ENCODE data around the gene LYPD8. TPM values are rescaled to one million over a fixed set of nuclear protein-coding genes. Genes with fewer than 3 reads are reported as not detected.

The LYPD8 gene
- total and polyA plus RNA-seq, 9 of the 15 experiments (the other 6 are each of a cell fraction or from before 2014, with no cell fraction given), result 0.50 to 2.1 (median 1.3) TPM

DNA sequence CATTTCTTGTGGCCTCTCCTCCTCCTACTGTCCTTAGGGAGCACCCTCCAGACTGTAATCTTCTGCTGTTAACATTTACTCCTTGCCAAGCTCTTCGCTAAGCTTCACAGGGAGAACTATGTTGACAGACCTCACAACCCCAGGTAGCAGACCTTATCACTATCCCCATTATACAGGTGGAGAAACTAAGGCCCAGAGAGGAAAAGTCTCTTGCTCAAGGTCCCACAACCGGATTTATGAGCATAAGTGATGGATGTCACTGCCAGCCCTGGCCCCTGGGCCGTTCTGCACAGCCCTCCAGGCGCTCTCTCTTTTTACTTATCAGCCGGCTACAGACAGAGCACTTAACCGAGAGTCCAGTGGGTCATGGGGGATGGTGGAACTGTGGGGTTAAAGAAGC lies 18.1 kb downstream of the LYPD8 start:
- Histone ChIP-seq H3K36me3 (ENCODE audit: control insufficient read depth, insufficient read depth, low read length) (no peaks in the 10 kb centered on the region), H3K9ac (ENCODE audit: insufficient read depth in 1 of 2, low read depth in 2 of 2, low read length in 2 of 2) (no peak overlapping the region), H3K9me3 (replicated peaks; ENCODE audit: control insufficient read depth, insufficient read depth, low read depth, low read length) (no peaks in the 10 kb centered on the region), H3K27me3 (ENCODE audit: control insufficient read depth in 2 of 2, insufficient read depth in 2 of 2, low read length in 2 of 2) (peaks cover 2 to 35% of the 10 kb centered on the region in 2 experiments; a peak in 3 of 5 replicates), H3K79me2 (ENCODE audit: control insufficient read depth, insufficient read depth, low read length) (no peaks in the 10 kb centered on the region), H3K27ac (ENCODE audit: extremely low read depth, low read depth, low read length) (no peak overlapping the region), H4K20me1 (replicated peaks; ENCODE audit: control insufficient read depth, insufficient read depth, low read length) (no peaks in the 10 kb centered on the region), H3K4me2 (ENCODE audit: insufficient read depth, low read length) (no peak overlapping the region), H3K9me1 (ENCODE audit: control insufficient read depth, insufficient read depth, low read length) (no peaks in the 10 kb centered on the region), H3K4me1 (replicated peaks in 1 of 2; ENCODE audit: control insufficient read depth in 2 of 2, insufficient read depth in 2 of 2, low read length in 2 of 2) (peaks cover 0 to 5% of the 10 kb centered on the region in 2 experiments; a peak in 2 of 5 replicates), H3K4me3 (no peak overlapping the region), H2AFZ (ENCODE audit: low read depth, low read length) (no peak overlapping the region)
- in situ Hi-C loops (cut with MboI), result no loop called here
- WGBS (ENCODE audit: insufficient coverage, low coverage, missing lambda C conversion rate), result 2% methylated on average over 6 of the region's 6 CpGs
- TF ChIP-seq NFATC3 (IDR thresholded peaks at IDR 0.05) (no peak), HNRNPUL1 (IDR thresholded peaks at IDR 0.05; ENCODE audit: low read length) (no peak), SIN3A (IDR thresholded peaks at IDR 0.05; ENCODE audit: borderline replicate concordance in 2 of 2, control insufficient read depth in 1 of 2, low read depth in 2 of 2, low read length in 2 of 2) (no peak), RFX5 (IDR thresholded peaks at IDR 0.05; ENCODE audit: low read depth, low read length) (no peak), CUX1 (CRISPR knock-in tag; IDR thresholded peaks at IDR 0.05) (no peak), RBM25 (IDR thresholded peaks at IDR 0.05; ENCODE audit: low read depth, low read length, severe bottlenecking) (peak; percentile 53), BCOR (IDR thresholded peaks at IDR 0.05) (0 out of 2 replicates have a peak, but pooled peaks have one; percentile 21), CTBP1 (IDR thresholded peaks at IDR 0.05; ENCODE audit: borderline replicate concordance) (no peak), ADNP (tag; IDR thresholded peaks at IDR 0.05) (peak; percentile 67; the same call in 1 of the 2 replicates), NFIC (IDR thresholded peaks at IDR 0.05) (no peak), ZNF707 (CRISPR knock-in tag; conservative IDR thresholded peaks at IDR 0.05) (no peak), JUN (IDR thresholded peaks at IDR 0.05; ENCODE audit: borderline replicate concordance, low read depth, low read length) (no peak), JUN (CRISPR knock-in tag; IDR thresholded peaks at IDR 0.05; ENCODE audit: borderline replicate concordance) (no peak), NCOR1 (IDR thresholded peaks at IDR 0.05) (no peak), ZNF311 (CRISPR knock-in tag; IDR thresholded peaks at IDR 0.05) (no peak), HEY1 (CRISPR knock-in tag; IDR thresholded peaks at IDR 0.05; ENCODE audit: borderline replicate concordance) (no peak), PYGO2 (tag; IDR thresholded peaks at IDR 0.05) (no peak)
- TF ChIP-seq, protein P1, sequence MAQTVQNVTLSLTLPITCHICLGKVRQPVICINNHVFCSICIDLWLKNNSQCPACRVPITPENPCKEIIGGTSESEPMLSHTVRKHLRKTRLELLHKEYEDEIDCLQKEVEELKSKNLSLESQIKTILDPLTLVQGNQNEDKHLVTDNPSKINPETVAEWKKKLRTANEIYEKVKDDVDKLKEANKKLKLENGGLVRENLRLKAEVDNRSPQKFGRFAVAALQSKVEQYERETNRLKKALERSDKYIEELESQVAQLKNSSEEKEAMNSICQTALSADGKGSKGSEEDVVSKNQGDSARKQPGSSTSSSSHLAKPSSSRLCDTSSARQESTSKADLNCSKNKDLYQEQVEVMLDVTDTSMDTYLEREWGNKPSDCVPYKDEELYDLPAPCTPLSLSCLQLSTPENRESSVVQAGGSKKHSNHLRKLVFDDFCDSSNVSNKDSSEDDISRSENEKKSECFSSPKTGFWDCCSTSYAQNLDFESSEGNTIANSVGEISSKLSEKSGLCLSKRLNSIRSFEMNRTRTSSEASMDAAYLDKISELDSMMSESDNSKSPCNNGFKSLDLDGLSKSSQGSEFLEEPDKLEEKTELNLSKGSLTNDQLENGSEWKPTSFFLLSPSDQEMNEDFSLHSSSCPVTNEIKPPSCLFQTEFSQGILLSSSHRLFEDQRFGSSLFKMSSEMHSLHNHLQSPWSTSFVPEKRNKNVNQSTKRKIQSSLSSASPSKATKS (CRISPR knock-in tag; IDR thresholded peaks at IDR 0.05), result no peak
- CTCF ChIA-PET (ENCODE audit: low intra/inter-chr PET ratio), result no interaction called here
- DNase-seq (ENCODE audit: extremely low read depth in 1 of 4, low spot score in 3 of 4) (peak in 1 of 4 experiments; percentile 4), ATAC-seq (no peak), FAIRE-seq (no peak)
- POLR2A ChIA-PET, result no interaction called here
- intact Hi-C loops (cut with micrococcal nuclease), result no loop called here
- no TSS peak for BruUV-seq (replicated peaks)

Data from K562 (cell line).